HG03066 (cell line): ENCODE data around the gene NIT2.
"Not testable (repeated sequence)": the region's sequence is repeated elsewhere in the genome, so short reads cannot be mapped to it uniquely, and the experiment has no call there.

Experiments used
- ATAC-seq: cut with Tn5 transposase; IDR thresholded peaks from one replicate; pipeline ENCODE4 v1.9.1; 2021; ENCODE audit warnings: low read depth; ENCODE audit not compliant: unreplicated experiment

The NIT2 gene

GRCh38 chr3:100336229-100336628 is 1.7 kb downstream of the NIT2 start:
- ATAC-seq, result not testable (repeated sequence)

DNA sequence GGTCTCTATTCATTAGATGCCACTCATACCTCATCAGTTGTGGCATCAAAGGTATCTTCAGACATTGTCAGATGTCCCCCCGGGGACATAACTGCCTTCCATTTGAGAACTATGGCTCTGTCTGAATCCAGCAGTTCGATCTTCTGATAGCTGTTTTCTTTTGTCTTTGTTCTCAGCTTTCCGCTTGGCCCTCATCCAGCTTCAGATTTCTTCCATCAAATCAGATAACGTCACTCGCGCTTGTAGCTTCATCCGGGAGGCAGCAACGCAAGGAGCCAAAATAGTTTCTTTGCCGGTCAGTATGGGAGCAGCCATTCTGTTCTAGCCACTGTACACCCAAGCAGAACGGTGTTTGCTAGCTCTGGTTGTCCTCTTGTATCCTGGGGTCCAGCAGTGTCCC is 4.4 kb downstream of the NIT2 start:
- no peak for ATAC-seq

DNA sequence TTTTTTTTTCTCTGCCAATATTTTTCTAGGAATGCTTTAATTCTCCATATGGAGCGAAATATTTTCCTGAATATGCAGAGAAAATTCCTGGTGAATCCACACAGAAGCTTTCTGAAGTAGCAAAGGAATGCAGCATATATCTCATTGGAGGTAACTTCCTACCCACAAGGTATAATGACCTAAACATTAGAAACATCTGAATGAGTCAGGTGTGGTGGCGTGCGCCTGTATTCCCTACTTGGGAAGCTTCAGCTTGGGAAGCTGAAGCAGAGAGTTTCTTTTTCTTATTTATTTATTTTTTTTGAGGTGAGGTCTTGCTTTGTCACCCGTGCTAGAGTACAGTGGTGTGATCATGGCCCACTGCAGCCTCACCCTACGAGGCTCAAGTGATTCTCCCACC is 5.2 kb downstream of the NIT2 start:
- no peak for ATAC-seq

- no peak for ATAC-seq
These were observed 6.0 kb downstream of the NIT2 start for GRCh38 chr3:100340527-100340926.

DNA sequence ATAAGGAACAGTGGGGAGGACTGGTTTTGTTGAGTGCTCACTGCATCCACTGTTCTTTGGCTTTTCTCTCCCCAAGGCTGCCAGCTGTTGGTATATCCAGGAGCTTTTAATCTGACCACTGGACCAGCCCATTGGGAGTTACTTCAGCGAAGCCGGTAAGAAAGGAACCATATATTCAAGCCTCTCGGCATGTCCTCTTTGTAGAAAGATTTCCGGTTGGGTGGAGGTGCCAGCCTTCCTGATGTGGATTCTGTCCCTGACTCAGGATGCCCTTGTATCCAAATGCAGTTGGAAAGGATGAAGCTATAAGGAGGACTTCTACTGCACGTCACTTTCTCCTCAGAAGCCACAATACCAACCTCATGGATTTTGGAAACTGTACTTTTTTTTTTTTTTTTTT is 14.2 kb downstream of the NIT2 start:
- ATAC-seq, result no peak

GRCh38 chr3:100351770-100352169 is 17.2 kb downstream of the NIT2 start:
- ATAC-seq, result not testable (repeated sequence)

GRCh38 chr3:100352296-100353231 is 18.0 kb downstream of the NIT2 start:
- no peak for ATAC-seq

- ATAC-seq, result no peak
These were observed 20.3 kb downstream of the NIT2 start for GRCh38 chr3:100354850-100355249.

DNA sequence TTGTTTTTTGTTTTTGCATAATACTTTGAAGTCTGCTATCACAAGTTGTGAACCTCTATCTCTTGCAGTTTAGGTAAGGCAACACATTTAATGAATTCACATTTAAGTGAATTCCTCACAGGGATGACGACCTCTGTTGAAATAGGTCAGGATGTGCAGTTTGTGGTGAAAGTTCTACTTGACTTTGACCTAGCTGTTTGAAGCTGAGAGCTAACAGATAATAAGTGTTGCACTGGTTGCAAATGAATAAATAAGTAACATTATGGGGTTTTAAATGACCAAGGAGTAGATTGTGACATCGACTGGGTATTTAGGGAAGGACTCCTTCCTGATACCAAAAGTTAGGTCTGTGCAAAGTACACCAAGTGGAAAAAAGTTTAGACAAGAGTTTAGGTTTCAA is 23.9 kb downstream of the NIT2 start:
- ATAC-seq, result no peak

DNA sequence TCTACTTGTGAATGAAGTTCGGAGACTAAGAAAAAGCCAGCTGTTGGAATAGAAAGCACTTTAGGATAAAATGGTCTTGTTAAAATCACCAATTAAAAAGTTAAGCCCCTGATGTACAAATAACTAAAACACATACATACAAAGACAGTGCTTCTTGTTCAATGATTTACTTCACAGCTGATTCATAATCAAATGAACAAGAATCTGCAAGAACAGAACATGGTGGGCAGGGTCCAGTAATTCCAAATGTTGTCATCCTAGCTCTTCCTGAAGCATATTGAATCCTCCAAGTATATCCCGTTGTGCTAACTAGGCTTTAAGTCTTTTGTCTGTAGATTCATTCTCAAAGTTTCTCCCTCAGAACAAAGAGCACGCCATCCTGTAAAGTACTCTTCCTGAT is 24.5 kb downstream of the NIT2 start:
- ATAC-seq, result no peak

DNA sequence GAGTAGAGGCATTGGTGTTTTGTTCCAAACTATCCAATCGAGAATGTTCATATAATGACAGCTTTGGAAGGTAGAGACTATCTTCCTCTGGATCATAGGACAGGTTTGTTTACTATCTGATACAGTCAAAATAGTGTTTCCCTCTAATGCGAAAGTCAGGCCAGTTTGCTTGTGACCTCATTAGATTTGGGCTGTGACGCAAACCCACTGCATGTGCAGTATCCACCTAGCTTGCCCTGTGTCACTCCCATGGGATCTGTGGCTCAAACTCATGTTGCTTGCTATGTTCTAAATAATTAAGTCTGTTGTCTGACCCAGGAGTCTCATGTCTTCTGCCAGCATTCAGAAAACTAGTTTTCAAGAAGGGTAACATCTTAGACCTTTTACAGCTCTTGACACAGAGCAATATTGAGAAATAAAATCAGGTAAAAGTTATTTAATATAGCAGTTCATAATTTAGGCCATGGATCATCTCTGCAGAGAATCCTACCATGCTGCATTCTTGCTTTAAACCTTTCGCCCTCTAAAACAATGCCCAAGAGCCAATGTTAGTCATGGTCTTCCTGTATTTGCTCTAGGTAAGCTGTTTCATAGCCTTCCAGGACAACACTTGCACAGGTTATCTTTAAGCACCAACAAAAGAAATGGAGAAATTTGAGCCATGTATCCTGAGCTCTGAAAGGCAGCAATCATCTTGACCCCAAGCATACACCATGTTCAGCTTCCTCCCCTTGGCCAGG is 26.4 kb downstream of the NIT2 start:
- no peak for ATAC-seq

DNA sequence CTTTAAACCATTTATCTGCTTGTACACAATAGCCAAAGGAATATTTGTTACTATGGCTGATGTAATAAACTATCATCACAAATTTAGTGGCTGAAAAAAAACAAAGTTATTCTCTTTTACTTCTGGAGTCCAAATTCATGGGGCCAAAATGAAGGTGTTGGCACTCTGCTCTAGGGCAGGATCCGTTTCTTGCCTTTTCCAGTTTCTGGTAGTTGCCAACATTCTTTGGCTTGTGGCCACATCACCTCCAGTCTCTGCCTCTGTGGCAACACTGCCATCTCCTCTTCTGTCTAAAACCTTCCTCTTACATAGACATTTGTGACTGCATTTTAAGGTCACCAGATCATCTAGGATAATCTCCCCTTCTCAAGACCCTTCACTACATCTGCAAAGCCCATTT is 27.3 kb downstream of the NIT2 start:
- no peak for ATAC-seq

DNA sequence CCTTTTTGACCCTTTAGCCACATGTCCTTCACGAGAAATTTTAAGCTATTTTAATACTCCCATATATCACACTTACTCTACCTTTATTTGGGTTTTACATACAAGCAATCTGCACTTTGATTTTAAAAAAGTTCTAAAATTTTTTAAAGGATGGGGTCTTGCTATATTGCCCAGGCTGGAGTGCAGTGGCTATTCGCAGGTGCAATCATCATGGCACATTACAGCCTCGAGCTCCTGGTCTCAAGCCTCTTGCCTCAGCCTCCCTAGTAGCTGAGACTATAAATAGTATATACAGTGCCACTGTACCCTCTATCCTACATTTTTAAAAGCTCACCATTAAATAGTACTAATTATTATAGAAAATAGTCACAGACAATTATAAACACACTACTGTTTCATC is 29.9 kb downstream of the NIT2 start:
- no peak for ATAC-seq

- no peak for ATAC-seq
These were observed 31.9 kb downstream of the NIT2 start for GRCh38 chr3:100366424-100366823.

- ATAC-seq, result no peak
These were observed 33.9 kb downstream of the NIT2 start for GRCh38 chr3:100368441-100368840.

- no peak for ATAC-seq
These were observed 36.2 kb downstream of the NIT2 start for GRCh38 chr3:100370756-100371155.

- no peak for ATAC-seq
These were observed 40.0 kb downstream of the NIT2 start for GRCh38 chr3:100374521-100374920.

DNA sequence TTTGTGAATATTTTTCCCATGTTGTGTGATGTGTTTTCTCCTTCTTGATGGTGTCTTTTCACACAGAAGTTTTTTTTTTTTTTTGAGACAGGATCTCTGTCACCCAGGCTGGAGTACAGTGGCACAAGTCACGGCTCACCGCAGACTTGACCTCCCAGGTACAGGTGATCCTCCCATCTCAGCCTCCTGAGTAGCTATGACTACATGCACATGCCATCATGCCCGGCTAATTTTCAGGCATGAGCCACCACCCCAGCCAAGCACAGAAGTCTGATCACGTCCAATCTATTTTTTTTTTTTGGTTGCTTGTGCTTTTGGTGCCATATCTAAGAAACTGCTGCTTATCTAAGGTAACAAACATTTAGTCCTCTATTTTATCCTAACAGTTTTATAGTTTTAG is 41.7 kb downstream of the NIT2 start:
- no peak for ATAC-seq

DNA sequence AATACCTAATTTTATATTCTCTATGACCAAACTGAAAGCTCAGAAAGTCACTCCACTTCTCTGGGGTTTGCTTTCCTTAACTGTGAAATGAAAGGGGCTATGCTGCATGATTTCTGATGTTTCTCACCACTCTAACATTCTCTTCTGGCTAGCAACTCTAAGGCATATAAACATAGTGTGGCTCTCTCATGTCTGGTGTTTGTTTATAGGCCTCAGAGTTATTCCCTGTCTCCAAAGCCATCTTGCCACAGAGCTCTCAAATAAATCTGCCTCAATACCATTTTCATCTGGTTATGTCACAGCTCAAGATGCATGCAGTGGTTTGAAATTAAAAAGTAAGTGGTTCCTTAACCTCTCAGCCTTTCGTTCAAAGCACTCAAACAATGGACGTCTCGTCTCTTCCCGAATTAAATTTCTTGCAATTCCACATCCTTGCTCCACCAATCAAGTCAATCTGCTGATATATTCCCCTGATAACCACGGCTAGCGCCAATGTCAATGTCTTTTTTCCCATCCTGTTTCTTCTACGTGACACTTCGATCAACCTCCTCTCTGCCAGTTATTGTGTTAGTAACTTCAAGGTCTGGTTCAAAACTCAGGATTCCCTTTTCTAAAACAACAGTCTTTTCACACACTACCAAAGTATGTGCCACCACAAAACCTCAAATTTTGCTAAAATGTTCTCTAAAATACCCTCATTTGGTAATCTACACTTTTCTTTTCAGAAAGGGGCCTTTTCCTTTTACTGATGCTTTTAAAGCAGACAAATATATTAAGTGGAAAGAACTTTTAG is 50.4 kb downstream of the NIT2 start:
- no peak for ATAC-seq

DNA sequence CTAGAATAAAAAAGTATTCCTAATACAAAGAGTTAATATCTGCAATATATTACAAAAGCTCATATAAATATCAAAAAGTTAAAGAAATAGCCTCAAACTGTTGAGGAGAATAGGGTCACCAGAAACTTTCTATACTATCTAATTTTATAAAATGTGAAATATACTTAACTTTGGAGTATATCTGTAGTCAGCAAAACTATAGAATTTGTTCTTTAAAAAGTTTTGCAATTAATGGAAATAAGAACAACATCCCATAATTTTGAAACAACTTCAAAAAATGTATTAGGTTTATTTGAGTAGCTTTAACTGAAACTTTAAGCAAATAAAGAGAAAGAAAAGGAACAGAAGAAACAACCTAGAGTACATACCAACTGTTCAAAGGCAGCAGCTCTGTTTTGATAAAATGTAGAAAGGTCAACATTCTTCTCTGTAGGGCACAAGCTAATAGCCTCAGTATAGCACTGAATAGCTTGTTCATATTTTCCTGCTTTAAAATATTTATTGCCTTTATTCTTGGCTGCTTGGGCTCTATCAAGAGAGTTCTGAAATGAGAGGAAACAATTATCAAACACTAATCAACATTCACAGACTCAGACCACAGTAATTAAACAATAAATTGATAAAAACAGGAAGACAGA is 52.0 kb downstream of the NIT2 start:
- ATAC-seq, result no peak

- no peak for ATAC-seq
These were observed 54.5 kb downstream of the NIT2 start for GRCh38 chr3:100389025-100389424.
